SK-N-SH treated with all-trans-retinoic acid at 6 μM for 48 hours (cell line): ENCODE results near the gene TACR1.

ENCODE experiments used
- ATAC-seq: fragments of 200-7000 bp; cut with Tn5 transposase; 3 replicates; pipeline ENCODE4 v1.9.1; 2020; ENCODE audit warnings: mild to moderate bottlenecking, moderate library complexity
- ARNTL ChIP-seq: fragments of 450-650 bp; formaldehyde crosslinking; IDR thresholded peaks from 2 replicates; pipeline ENCODE4 v1.5.0; 2020; ENCODE audit warnings: low read depth, mild to moderate bottlenecking, moderate library complexity, borderline replicate concordance
- BACH2 ChIP-seq: fragments of 250-450 bp; sonication (Bioruptor Pico); IDR thresholded peaks from 2 replicates; pipeline ENCODE4 v1.9.0; 2021; ENCODE audit warnings: mild to moderate bottlenecking, borderline replicate concordance
- CSDC2 ChIP-seq: fragments of 250-450 bp; sonication (Bioruptor Pico); IDR thresholded peaks from 2 replicates; pipeline ENCODE4 v1.5.0; 2020; ENCODE audit warnings: mild to moderate bottlenecking, moderate library complexity
- ESRRG ChIP-seq: fragments of 250-450 bp; sonication (Bioruptor Pico); IDR thresholded peaks from 2 replicates; pipeline ENCODE4 v1.6.1; 2021; ENCODE audit warnings: mild to moderate bottlenecking
- GLIS3 ChIP-seq: fragments of 250-450 bp; sonication (Bioruptor Pico); IDR thresholded peaks from 2 replicates; pipeline ENCODE4 v1.5.0; 2020; ENCODE audit warnings: mild to moderate bottlenecking, moderate library complexity
- ISL1 ChIP-seq: fragments of 250-450 bp; sonication (Bioruptor Pico); IDR thresholded peaks from 2 replicates; pipeline ENCODE4 v2.1.2; 2022; ENCODE audit warnings: mild to moderate bottlenecking, moderate library complexity
- OSR1 ChIP-seq: fragments of 250-450 bp; sonication (Bioruptor Pico); IDR thresholded peaks from 2 replicates; pipeline ENCODE4 v1.8.0; 2022; ENCODE audit warnings: moderate library complexity, mild to moderate bottlenecking, inconsistent platforms
- PPARA ChIP-seq: fragments of 250-450 bp; sonication (Bioruptor Pico); IDR thresholded peaks from 2 replicates; pipeline ENCODE4 v1.5.0; 2020; ENCODE audit warnings: mild to moderate bottlenecking, borderline replicate concordance
- SNAI2 ChIP-seq: fragments of 250-450 bp; sonication (Bioruptor Pico); IDR thresholded peaks from 2 replicates; pipeline ENCODE4 v1.5.0; 2020; ENCODE audit warnings: mild to moderate bottlenecking, moderate library complexity
- TCF4 ChIP-seq: fragments of 250-450 bp; sonication (Bioruptor Pico); IDR thresholded peaks from 2 replicates; pipeline ENCODE4 v1.8.0; 2021; ENCODE audit warnings: mild to moderate bottlenecking, moderate library complexity, borderline replicate concordance
- TOX ChIP-seq: fragments of 250-450 bp; sonication (Bioruptor Pico); IDR thresholded peaks from 2 replicates; pipeline ENCODE4 v1.8.0; 2021; ENCODE audit warnings: mild to moderate bottlenecking, moderate library complexity, borderline replicate concordance
- ZC3H10 ChIP-seq: fragments of 250-450 bp; sonication (Bioruptor Pico); IDR thresholded peaks from 2 replicates; pipeline ENCODE4 v1.5.1; 2021; ENCODE audit warnings: mild to moderate bottlenecking, moderate library complexity
- ZFP30 ChIP-seq: fragments of 450-650 bp; formaldehyde crosslinking; IDR thresholded peaks from 2 replicates; pipeline ENCODE4 v1.5.0; 2022; ENCODE audit warnings: mild to moderate bottlenecking, moderate library complexity
- ZNF565 ChIP-seq: fragments of 450-650 bp; formaldehyde crosslinking; conservative IDR thresholded peaks from 2 replicates; pipeline ENCODE4 v1.5.0; 2020; ENCODE audit warnings: low read depth, mild to moderate bottlenecking, moderate library complexity
- ZNF70 ChIP-seq: fragments of 450-650 bp; formaldehyde crosslinking; IDR thresholded peaks from 2 replicates; pipeline ENCODE4 v1.5.0; 2020; ENCODE audit warnings: mild to moderate bottlenecking, moderate library complexity
- ZNF8 ChIP-seq: fragments of 450-650 bp; formaldehyde crosslinking; IDR thresholded peaks from 2 replicates; pipeline ENCODE4 v1.5.0; 2020; ENCODE audit warnings: mild to moderate bottlenecking, moderate library complexity
- TF ChIP-seq, protein P1 (sequence below): fragments of 250-450 bp; sonication (Bioruptor Pico); IDR thresholded peaks from 2 replicates; pipeline ENCODE4 v1.5.0; 2020; ENCODE audit warnings: mild to moderate bottlenecking, moderate library complexity
- TF ChIP-seq, protein P2 (sequence below): fragments of 250-450 bp; sonication (Bioruptor Pico); IDR thresholded peaks from 2 replicates; pipeline ENCODE4 v1.5.1; 2021; ENCODE audit warnings: mild to moderate bottlenecking, moderate library complexity
- TF ChIP-seq, protein P3 (sequence below): fragments of 250-450 bp; sonication (Bioruptor Pico); IDR thresholded peaks from 2 replicates; pipeline ENCODE4 v1.8.0; 2021; ENCODE audit warnings: low read depth, mild to moderate bottlenecking, moderate library complexity, borderline replicate concordance

TACR1 gene

DNA sequence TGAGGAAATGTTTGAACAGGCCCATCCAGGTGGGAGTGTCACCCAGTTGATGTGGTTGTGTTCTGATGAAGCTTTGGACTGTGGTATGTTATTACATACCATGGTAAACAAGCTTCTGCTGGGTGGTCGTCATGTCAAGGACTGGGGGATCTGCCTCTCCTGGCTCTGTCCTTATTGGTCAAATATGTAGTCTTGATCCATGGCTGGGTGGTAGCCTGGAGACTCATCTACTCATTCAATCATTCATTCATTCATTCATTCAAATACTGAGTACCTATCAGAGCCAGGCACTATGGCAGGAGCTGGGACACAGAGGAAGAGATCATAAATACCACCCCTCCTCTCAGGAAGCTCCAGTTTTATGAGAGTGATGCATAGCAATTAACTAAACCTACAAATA lies 60.8 kb downstream of the TACR1 start:
- TF ChIP-seq GLIS3 (CRISPR knock-in tag) (no peak), ZNF565 (CRISPR knock-in tag) (no peak), SNAI2 (CRISPR knock-in tag) (no peak), ARNTL (no peak), ZC3H10 (CRISPR knock-in tag) (no peak), OSR1 (CRISPR knock-in tag) (no peak), ZNF70 (CRISPR knock-in tag) (no peak), ZNF8 (no peak), BACH2 (CRISPR knock-in tag) (no peak), TOX (CRISPR knock-in tag) (no peak), ESRRG (CRISPR knock-in tag) (no peak)
- TF ChIP-seq, protein P1, sequence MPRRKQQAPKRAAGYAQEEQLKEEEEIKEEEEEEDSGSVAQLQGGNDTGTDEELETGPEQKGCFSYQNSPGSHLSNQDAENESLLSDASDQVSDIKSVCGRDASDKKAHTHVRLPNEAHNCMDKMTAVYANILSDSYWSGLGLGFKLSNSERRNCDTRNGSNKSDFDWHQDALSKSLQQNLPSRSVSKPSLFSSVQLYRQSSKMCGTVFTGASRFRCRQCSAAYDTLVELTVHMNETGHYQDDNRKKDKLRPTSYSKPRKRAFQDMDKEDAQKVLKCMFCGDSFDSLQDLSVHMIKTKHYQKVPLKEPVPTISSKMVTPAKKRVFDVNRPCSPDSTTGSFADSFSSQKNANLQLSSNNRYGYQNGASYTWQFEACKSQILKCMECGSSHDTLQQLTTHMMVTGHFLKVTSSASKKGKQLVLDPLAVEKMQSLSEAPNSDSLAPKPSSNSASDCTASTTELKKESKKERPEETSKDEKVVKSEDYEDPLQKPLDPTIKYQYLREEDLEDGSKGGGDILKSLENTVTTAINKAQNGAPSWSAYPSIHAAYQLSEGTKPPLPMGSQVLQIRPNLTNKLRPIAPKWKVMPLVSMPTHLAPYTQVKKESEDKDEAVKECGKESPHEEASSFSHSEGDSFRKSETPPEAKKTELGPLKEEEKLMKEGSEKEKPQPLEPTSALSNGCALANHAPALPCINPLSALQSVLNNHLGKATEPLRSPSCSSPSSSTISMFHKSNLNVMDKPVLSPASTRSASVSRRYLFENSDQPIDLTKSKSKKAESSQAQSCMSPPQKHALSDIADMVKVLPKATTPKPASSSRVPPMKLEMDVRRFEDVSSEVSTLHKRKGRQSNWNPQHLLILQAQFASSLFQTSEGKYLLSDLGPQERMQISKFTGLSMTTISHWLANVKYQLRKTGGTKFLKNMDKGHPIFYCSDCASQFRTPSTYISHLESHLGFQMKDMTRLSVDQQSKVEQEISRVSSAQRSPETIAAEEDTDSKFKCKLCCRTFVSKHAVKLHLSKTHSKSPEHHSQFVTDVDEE: no peak
- TF ChIP-seq, protein P2, sequence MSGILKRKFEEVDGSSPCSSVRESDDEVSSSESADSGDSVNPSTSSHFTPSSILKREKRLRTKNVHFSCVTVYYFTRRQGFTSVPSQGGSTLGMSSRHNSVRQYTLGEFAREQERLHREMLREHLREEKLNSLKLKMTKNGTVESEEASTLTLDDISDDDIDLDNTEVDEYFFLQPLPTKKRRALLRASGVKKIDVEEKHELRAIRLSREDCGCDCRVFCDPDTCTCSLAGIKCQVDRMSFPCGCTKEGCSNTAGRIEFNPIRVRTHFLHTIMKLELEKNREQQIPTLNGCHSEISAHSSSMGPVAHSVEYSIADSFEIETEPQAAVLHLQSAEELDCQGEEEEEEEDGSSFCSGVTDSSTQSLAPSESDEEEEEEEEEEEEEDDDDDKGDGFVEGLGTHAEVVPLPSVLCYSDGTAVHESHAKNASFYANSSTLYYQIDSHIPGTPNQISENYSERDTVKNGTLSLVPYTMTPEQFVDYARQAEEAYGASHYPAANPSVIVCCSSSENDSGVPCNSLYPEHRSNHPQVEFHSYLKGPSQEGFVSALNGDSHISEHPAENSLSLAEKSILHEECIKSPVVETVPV (CRISPR knock-in tag): no peak
- ATAC-seq: no peak

DNA sequence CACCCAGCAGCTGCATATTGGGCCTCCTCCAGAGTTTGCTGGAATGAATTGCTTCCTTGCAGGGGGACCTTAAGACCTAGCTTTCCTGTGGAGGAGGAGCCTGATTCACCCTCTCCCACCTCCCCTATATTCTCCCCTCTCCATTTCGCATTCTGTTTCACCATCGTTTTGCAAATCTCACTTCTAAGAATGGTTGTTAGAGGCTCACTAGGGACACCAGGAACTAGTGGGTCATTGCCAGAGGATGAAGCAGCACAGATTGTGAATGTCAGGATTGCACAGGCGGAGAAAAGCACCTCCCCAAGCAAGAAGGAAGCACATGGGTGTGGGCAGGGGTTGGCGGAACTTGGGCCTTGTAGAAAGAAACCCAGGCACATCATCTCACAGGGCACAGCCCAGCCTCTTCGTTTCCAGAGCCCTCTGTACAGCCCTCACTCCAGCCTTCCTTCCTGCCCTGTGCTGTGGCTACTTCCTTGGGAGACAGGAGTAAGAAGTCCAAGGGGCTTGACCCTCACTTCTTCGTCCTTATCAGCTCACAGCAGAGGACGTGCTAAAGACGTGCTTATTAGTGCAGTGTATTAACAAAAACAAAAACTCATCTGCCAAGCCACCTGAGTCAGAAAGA lies 63.4 kb downstream of the TACR1 start:
- ATAC-seq: no peak
- no peak for TF ChIP-seq BACH2 (CRISPR knock-in tag)
- no peak for TF ChIP-seq ISL1
- no peak for TF ChIP-seq ZC3H10 (CRISPR knock-in tag)

DNA sequence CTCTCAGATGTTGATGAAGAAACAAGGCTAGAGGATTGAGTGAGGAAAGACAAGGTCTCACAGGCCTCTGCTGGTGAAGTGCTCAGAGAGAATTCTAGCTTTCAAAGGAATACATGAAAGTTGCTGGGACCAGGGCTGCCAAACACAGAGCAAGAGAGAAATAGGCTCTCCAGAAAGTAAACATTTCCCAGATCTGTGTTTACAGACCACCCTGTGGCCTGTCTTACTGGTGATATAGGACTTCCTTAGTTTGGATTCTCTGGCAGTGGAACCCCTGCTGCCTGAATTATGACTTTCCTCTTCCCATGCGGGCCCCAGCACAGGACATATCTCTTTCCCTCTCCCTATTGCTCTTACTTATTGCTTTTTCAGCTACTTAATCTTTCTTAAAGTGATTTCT lies 64.5 kb downstream of the TACR1 start:
- no peak for ATAC-seq
- TF ChIP-seq ZC3H10 (CRISPR knock-in tag): no peak
- no peak for TF ChIP-seq ARNTL
- TF ChIP-seq, protein P1: no peak
- no peak for TF ChIP-seq ZNF565 (CRISPR knock-in tag)
- TF ChIP-seq ISL1: no peak
- TF ChIP-seq GLIS3 (CRISPR knock-in tag): no peak
- TF ChIP-seq BACH2 (CRISPR knock-in tag): no peak
- no peak for TF ChIP-seq ZFP30 (CRISPR knock-in tag)
- no peak for TF ChIP-seq CSDC2 (CRISPR knock-in tag)
- no peak for TF ChIP-seq TCF4 (CRISPR knock-in tag)
- no peak for TF ChIP-seq PPARA (CRISPR knock-in tag)
- no peak for TF ChIP-seq TOX (CRISPR knock-in tag)
- TF ChIP-seq, protein P2 (CRISPR knock-in tag): no peak
- TF ChIP-seq, protein P3, sequence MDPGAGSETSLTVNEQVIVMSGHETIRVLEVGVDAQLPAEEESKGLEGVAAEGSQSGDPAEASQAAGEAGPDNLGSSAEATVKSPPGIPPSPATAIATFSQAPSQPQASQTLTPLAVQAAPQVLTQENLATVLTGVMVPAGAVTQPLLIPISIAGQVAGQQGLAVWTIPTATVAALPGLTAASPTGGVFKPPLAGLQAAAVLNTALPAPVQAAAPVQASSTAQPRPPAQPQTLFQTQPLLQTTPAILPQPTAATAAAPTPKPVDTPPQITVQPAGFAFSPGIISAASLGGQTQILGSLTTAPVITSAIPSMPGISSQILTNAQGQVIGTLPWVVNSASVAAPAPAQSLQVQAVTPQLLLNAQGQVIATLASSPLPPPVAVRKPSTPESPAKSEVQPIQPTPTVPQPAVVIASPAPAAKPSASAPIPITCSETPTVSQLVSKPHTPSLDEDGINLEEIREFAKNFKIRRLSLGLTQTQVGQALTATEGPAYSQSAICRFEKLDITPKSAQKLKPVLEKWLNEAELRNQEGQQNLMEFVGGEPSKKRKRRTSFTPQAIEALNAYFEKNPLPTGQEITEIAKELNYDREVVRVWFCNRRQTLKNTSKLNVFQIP (CRISPR knock-in tag): no peak
- no peak for TF ChIP-seq ZNF8
- no peak for TF ChIP-seq SNAI2 (CRISPR knock-in tag)
- no peak for TF ChIP-seq ZNF70 (CRISPR knock-in tag)
